Upper lobe of right lung (tissue), 1 donor: ENCODE measurements around the gene SLC14A1. TPM values are rescaled to one million over a fixed set of nuclear protein-coding genes. Genes with fewer than 3 reads are reported as not detected.

ENCODE experiments used
- ATAC-seq: fragments of 200-7000 bp; cut with Tn5 transposase; one replicate; pipeline ENCODE4 v1.9.1; 2020; ENCODE audit warnings: mild to moderate bottlenecking, moderate library complexity
- DNase-seq: peaks from one replicate; pipeline ENCODE4 v3.0.0-alpha.2; 2020
- H3K27ac ChIP-seq: fragments of 200-600 bp; one replicate; pipeline ENCODE4 v1.8.0; 2022
- H3K27me3 ChIP-seq: fragments of 200-600 bp; one replicate; pipeline ENCODE4 v1.8.0; 2022; ENCODE audit warnings: mild to moderate bottlenecking
- H3K36me3 ChIP-seq: fragments of 200-600 bp; one replicate; pipeline ENCODE4 v1.8.0; 2022
- H3K4me1 ChIP-seq: fragments of 200-600 bp; one replicate; pipeline ENCODE4 v1.8.0; 2022
- H3K4me3 ChIP-seq: fragments of 200-600 bp; one replicate; pipeline ENCODE4 v1.8.0; 2022; ENCODE audit warnings: mild to moderate bottlenecking
- H3K9me3 ChIP-seq: fragments of 200-600 bp; one replicate; pipeline ENCODE4 v1.8.0; 2022
- intact Hi-C: fragments of 100-400 bp; cut with DNase I; formaldehyde crosslinking; loops from one replicate; pipeline ENCODE4 v1.11.0; 2022
- long read RNA-seq: library from polyadenylated mRNA; unstranded; transcript quantifications from one replicate; pipeline ENCODE4 v2.0.0, GENCODE V29; 2021
- total RNA-seq: library from RNA; stranded (reverse); fragmentation: NEBNext Ultra II Directional; extraction: Animal tissue kit (Norgen Biotek cat#: 25700); gene quantifications from one replicate; pipeline ENCODE4 v1.2.1, GENCODE V29; 2021
- TF ChIP-seq, protein P1 (sequence below): fragments of 200-600 bp; IDR thresholded peaks from one replicate; pipeline ENCODE4 v1.8.0; 2022; ENCODE audit warnings: antibody characterized with exemption
- donor health status: DM: no; HTN: yes; CAD: no; lungs with severe emphysema.

Gene SLC14A1
- total RNA-seq = 6.0 TPM
- long read RNA-seq, transcript SLC14A1-217 (3 exons, 554 nt) = major isoform, 5 of 6 reads
- long read RNA-seq, partial matches to known transcripts = 0 of 6 reads
- long read RNA-seq, other reads (novel, unspliced or antisense) = 1 of 6 reads

DNA sequence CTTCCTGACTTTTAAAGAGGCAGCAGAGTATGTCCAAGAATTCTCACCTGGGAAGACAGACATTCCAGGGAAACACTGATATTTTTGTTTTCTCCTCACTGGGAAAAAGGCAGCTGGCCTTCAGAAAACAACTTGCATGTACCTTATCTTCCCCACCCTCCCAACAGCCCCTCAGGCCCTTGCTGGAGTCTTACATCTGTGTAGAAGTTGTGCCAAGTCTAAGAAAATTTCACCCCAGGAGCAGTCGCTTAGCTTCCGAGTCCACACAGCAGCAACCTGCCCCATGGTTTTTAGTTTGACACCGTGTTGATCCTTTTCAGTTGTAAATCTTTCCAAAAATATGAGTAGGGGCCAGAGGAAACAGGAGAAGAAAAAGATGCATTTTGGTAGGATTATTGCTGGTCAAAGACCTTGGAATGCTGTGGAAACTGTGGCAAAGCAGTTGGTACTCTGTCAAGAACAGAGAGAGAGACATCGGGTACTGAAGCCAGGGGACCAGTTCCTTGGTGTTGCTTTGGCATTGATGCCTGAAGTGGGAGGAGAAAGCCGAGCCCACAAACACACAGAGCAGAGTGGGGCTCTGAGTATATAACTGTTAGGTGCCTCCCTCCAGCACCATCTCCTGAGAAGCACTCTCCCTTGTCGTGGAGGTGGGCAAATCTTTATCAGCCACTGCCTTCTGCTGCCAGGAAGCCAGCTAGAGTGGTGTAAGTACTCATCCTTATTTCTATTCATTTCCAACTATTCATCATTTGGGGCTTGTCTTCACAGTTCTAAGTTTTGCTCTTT is at the start of gene SLC14A1:
Gene SLC14A1, plus strand, starts transcription at position 615 of the 789 bp plus-strand sequence. CDS start 6,140 bp downstream, outside the sequence.
- H3K36me3 ChIP-seq = no peaks in the 10 kb centered on the region
- no peaks in the 10 kb centered on the region for H3K4me1 ChIP-seq
- H3K4me3 ChIP-seq = no peak within 1 kb of the TSS
- H3K9me3 ChIP-seq = no peaks in the 10 kb centered on the region
- DNase-seq = no peak
- ATAC-seq = no peak
- H3K27ac ChIP-seq = no peak within 1 kb of the TSS
- TF ChIP-seq, protein P1, sequence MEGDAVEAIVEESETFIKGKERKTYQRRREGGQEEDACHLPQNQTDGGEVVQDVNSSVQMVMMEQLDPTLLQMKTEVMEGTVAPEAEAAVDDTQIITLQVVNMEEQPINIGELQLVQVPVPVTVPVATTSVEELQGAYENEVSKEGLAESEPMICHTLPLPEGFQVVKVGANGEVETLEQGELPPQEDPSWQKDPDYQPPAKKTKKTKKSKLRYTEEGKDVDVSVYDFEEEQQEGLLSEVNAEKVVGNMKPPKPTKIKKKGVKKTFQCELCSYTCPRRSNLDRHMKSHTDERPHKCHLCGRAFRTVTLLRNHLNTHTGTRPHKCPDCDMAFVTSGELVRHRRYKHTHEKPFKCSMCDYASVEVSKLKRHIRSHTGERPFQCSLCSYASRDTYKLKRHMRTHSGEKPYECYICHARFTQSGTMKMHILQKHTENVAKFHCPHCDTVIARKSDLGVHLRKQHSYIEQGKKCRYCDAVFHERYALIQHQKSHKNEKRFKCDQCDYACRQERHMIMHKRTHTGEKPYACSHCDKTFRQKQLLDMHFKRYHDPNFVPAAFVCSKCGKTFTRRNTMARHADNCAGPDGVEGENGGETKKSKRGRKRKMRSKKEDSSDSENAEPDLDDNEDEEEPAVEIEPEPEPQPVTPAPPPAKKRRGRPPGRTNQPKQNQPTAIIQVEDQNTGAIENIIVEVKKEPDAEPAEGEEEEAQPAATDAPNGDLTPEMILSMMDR = no peak
- intact Hi-C loops = loop anchor here (10.0 kb wide), 1 partner anchor 111 kb away; no protein-coding TSS in a partner anchor
- no peaks in the 10 kb centered on the region for H3K27me3 ChIP-seq

DNA sequence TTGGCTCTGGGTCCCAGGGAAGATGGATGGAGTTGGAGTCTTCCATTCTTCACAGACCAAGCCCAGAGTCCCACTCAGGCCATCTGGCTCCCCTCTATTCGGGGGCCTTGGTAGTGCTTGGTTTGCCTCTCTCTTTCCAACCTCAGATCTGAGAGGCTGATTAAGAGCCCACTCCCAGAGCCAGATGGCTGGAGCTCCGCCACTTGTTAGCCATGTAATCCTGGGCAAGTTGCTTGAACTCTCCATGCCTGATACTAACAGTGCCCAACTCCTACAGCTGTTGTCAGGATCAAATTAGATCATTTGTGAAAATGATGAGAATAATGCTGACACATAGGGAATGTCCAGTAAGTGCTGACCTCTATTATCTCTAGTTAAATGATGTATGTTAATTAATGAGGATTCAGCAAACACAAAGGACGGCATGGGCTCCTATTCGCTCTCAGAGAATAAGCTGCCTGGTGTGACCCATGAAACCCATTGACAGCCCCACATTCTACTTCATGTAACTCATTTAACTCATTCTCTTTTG is 46.6 kb upstream of the SLC14A1 start:
- ATAC-seq (no peak), DNase-seq (no peak)
- intact Hi-C loops = no loop called here
- Histone ChIP-seq H3K9me3 (no peaks in the 10 kb centered on the region), H3K4me3 (no peak overlapping the region), H3K27me3 (no peaks in the 10 kb centered on the region), H3K36me3 (no peaks in the 10 kb centered on the region), H3K4me1 (no peaks in the 10 kb centered on the region), H3K27ac (no peak overlapping the region)
- TF ChIP-seq, protein P1 = no peak

DNA sequence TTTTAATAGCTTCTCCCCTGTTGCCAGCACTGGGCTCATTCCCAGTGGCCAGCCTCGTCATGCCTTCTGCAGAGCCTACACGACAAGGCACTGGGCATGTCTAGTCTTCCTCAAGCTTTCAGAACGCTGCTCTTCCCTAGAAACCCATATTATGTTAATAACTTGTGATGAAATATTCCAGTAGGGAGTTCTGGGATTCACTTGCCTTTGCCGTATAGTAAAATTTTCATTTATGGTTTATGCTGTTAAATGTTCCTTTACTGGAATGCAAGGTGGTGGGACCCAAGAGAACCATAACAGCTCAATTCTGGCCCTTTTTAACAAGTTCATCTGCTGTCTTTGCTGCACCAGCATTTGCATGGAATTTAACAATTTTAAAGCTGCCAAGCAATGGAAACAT is 45.5 kb upstream of the SLC14A1 start:
- TF ChIP-seq, protein P1 = no peak
- Histone ChIP-seq H3K36me3 (no peaks in the 10 kb centered on the region), H3K9me3 (no peaks in the 10 kb centered on the region), H3K4me1 (no peaks in the 10 kb centered on the region), H3K27me3 (no peaks in the 10 kb centered on the region), H3K4me3 (no peak overlapping the region), H3K27ac (no peak overlapping the region)
- no peak for DNase-seq
- no peak for ATAC-seq
- intact Hi-C loops = no loop called here

DNA sequence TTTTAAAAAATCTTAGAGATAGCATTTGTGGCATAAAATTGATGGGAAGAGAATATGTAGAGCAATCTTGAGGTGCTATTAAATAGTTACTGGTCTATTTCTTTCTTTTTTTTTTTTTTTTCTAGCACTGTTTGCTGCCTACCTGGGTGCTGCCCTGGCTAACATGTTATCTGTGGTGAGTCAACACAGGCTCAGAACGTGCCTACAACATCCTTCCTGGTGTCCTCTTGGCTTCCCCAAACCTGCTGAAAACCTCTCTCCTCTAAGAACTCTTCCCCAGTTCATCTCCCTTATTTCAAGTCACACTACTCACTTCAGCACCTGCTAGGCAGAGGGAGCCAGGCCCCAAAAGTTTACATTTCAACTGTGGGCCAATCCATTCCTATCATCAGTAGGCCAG is 45.1 kb upstream of the SLC14A1 start:
- Histone ChIP-seq H3K4me3 (no peak overlapping the region), H3K9me3 (no peaks in the 10 kb centered on the region), H3K27me3 (no peaks in the 10 kb centered on the region), H3K36me3 (no peaks in the 10 kb centered on the region), H3K4me1 (no peaks in the 10 kb centered on the region), H3K27ac (no peak overlapping the region)
- DNase-seq (no peak), ATAC-seq (no peak)
- TF ChIP-seq, protein P1 = no peak
- intact Hi-C loops = no loop called here

DNA sequence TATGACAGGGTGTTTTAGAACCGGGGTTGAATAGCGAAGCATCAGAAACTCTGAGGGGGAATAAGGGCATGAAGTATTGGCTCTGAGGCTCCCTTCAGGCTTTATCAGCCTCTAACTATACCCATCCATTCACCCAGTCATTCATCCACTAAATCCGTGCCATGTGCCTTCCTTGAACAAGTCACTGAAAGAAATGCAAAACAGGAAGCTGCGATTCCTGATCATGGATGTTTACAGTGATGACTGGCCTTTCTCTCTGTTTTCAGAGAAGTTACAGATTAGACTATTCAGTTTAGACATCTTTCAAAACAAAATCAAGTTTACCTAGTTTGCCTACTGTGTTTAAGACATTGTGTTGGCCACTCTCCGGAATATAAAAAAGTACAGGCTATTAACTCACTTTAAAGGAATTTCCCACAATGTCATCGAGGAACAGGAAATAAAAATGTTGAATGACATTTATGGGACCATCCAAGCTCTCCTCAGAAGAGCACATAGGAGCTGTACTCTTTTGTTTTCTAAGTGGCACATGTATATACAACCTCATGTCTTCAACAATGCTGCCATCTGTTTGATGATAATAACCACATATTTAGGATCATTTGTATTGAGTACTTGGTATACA is 43.8 kb upstream of the SLC14A1 start:
- ATAC-seq (no peak), DNase-seq (no peak)
- no peaks in the 10 kb centered on the region for H3K27me3 ChIP-seq
- H3K27ac ChIP-seq = no peak overlapping the region
- TF ChIP-seq, protein P1 = no peak
- no peaks in the 10 kb centered on the region for H3K9me3 ChIP-seq
- intact Hi-C loops = no loop called here
- H3K36me3 ChIP-seq = no peaks in the 10 kb centered on the region
- no peaks in the 10 kb centered on the region for H3K4me1 ChIP-seq
- H3K4me3 ChIP-seq = no peak overlapping the region
